ENCODE measurements around the gene NACC2.

Gene NACC2

GRCh38 chr9:136118320-136119060, 23.4 kb upstream of the NACC2 start, which contains the start of gene TMEM250:
TSS of gene TMEM250 (minus strand) at chr9:136118875. CDS start at chr9:136116900, 1,975 bp downstream.
- Mint-ChIP-seq H3K27ac (peak within 1 kb of the TSS; percentile 79), H3K27me3 (no peaks in the 10 kb centered on the region), H3K36me3 (no peaks in the 10 kb centered on the region), H3K4me3 (peak within 1 kb of the TSS; percentile 83), H3K9me3 (no peaks in the 10 kb centered on the region), H3K4me1 (peaks cover 12% of the 10 kb centered on the region)
- ATAC-seq, result peak; percentile 93

- H3K27me3 Mint-ChIP-seq, result no peaks in the 10 kb centered on the region
- H3K27ac Mint-ChIP-seq, result peak overlapping the region; percentile 64
- H3K36me3 Mint-ChIP-seq, result no peaks in the 10 kb centered on the region
- ATAC-seq, result peak; percentile 28
- no peaks in the 10 kb centered on the region for H3K9me3 Mint-ChIP-seq
- peaks cover 6% of the 10 kb centered on the region for H3K4me1 Mint-ChIP-seq
- peak overlapping the region; percentile 80 for H3K4me3 Mint-ChIP-seq
Observed at GRCh38 chr9:136117916-136118319, 22.8 kb upstream of the NACC2 start.

- peak overlapping the region; percentile 80 for H3K4me3 Mint-ChIP-seq
- peaks cover under 1% of the 10 kb centered on the region for H3K4me1 Mint-ChIP-seq
- peak overlapping the region; percentile 64 for H3K27ac Mint-ChIP-seq
- no peaks in the 10 kb centered on the region for H3K27me3 Mint-ChIP-seq
- peak; percentile 24 for ATAC-seq
- H3K9me3 Mint-ChIP-seq, result no peaks in the 10 kb centered on the region
- H3K36me3 Mint-ChIP-seq, result no peaks in the 10 kb centered on the region
Observed at GRCh38 chr9:136117291-136117915, 22.3 kb upstream of the NACC2 start.

GRCh38 chr9:136116360-136117098, 21.4 kb upstream of the NACC2 start:
- ATAC-seq, result no peak
- Mint-ChIP-seq H3K4me3 (peak overlapping the region; percentile 80), H3K4me1 (peaks cover 7% of the 10 kb centered on the region), H3K36me3 (no peaks in the 10 kb centered on the region), H3K27ac (no peak overlapping the region), H3K27me3 (no peaks in the 10 kb centered on the region), H3K9me3 (no peaks in the 10 kb centered on the region)

- Mint-ChIP-seq H3K9me3 (no peaks in the 10 kb centered on the region), H3K27ac (no peak overlapping the region), H3K4me1 (peaks cover 13% of the 10 kb centered on the region), H3K4me3 (no peak overlapping the region), H3K27me3 (no peaks in the 10 kb centered on the region), H3K36me3 (no peaks in the 10 kb centered on the region)
- no peak for ATAC-seq
Observed at GRCh38 chr9:136115641-136116359, 20.7 kb upstream of the NACC2 start.

- no peak overlapping the region for H3K27ac Mint-ChIP-seq
- ATAC-seq, result no peak
- H3K4me3 Mint-ChIP-seq, result no peak overlapping the region
- no peaks in the 10 kb centered on the region for H3K36me3 Mint-ChIP-seq
- no peaks in the 10 kb centered on the region for H3K27me3 Mint-ChIP-seq
- H3K4me1 Mint-ChIP-seq, result peaks cover 19% of the 10 kb centered on the region
- no peaks in the 10 kb centered on the region for H3K9me3 Mint-ChIP-seq
Observed at GRCh38 chr9:136115206-136115605, 20.1 kb upstream of the NACC2 start.

GRCh38 chr9:136114610-136115009, 19.5 kb upstream of the NACC2 start:
- Mint-ChIP-seq H3K9me3 (no peaks in the 10 kb centered on the region), H3K4me1 (peaks cover 25% of the 10 kb centered on the region), H3K27ac (no peak overlapping the region), H3K4me3 (no peak overlapping the region), H3K27me3 (no peaks in the 10 kb centered on the region), H3K36me3 (no peaks in the 10 kb centered on the region)
- no peak for ATAC-seq

- H3K9me3 Mint-ChIP-seq, result no peaks in the 10 kb centered on the region
- peaks cover 40% of the 10 kb centered on the region for H3K4me1 Mint-ChIP-seq
- no peaks in the 10 kb centered on the region for H3K36me3 Mint-ChIP-seq
- H3K27ac Mint-ChIP-seq, result no peak overlapping the region
- H3K4me3 Mint-ChIP-seq, result no peak overlapping the region
- ATAC-seq, result no peak
- H3K27me3 Mint-ChIP-seq, result no peaks in the 10 kb centered on the region
Observed at GRCh38 chr9:136112541-136112940, 17.5 kb upstream of the NACC2 start.

- peaks cover 47% of the 10 kb centered on the region for H3K4me1 Mint-ChIP-seq
- H3K9me3 Mint-ChIP-seq, result no peaks in the 10 kb centered on the region
- ATAC-seq, result no peak
- peak overlapping the region; percentile 69 for H3K27ac Mint-ChIP-seq
- H3K27me3 Mint-ChIP-seq, result no peaks in the 10 kb centered on the region
- H3K36me3 Mint-ChIP-seq, result no peaks in the 10 kb centered on the region
- H3K4me3 Mint-ChIP-seq, result no peak overlapping the region
Observed at GRCh38 chr9:136111910-136112309, 16.8 kb upstream of the NACC2 start.

- Mint-ChIP-seq H3K36me3 (no peaks in the 10 kb centered on the region), H3K9me3 (no peaks in the 10 kb centered on the region), H3K4me3 (peak overlapping the region; percentile 67), H3K27ac (peak overlapping the region; percentile 69), H3K27me3 (no peaks in the 10 kb centered on the region), H3K4me1 (peaks cover 54% of the 10 kb centered on the region)
- ATAC-seq, result no peak
Observed at GRCh38 chr9:136111190-136111589, 16.1 kb upstream of the NACC2 start.

GRCh38 chr9:136110082-136111061, 15.3 kb upstream of the NACC2 start:
- no peaks in the 10 kb centered on the region for H3K27me3 Mint-ChIP-seq
- no peaks in the 10 kb centered on the region for H3K9me3 Mint-ChIP-seq
- H3K27ac Mint-ChIP-seq, result peak overlapping the region; percentile 85
- peak overlapping the region; percentile 80 for H3K4me3 Mint-ChIP-seq
- ATAC-seq, result no peak
- H3K4me1 Mint-ChIP-seq, result peaks cover 61% of the 10 kb centered on the region
- no peaks in the 10 kb centered on the region for H3K36me3 Mint-ChIP-seq

- no peaks in the 10 kb centered on the region for H3K9me3 Mint-ChIP-seq
- H3K27ac Mint-ChIP-seq, result peak overlapping the region; percentile 85
- peak; percentile 94 for ATAC-seq
- H3K4me3 Mint-ChIP-seq, result peak overlapping the region; percentile 80
- no peaks in the 10 kb centered on the region for H3K36me3 Mint-ChIP-seq
- H3K27me3 Mint-ChIP-seq, result no peaks in the 10 kb centered on the region
- peaks cover 61% of the 10 kb centered on the region for H3K4me1 Mint-ChIP-seq
Observed at GRCh38 chr9:136109351-136110081, 14.4 kb upstream of the NACC2 start.

- peak overlapping the region; percentile 85 for H3K27ac Mint-ChIP-seq
- peaks cover 4% of the 10 kb centered on the region for H3K27me3 Mint-ChIP-seq
- H3K9me3 Mint-ChIP-seq, result no peaks in the 10 kb centered on the region
- no peaks in the 10 kb centered on the region for H3K36me3 Mint-ChIP-seq
- ATAC-seq, result no peak
- H3K4me1 Mint-ChIP-seq, result peaks cover 61% of the 10 kb centered on the region
- peak overlapping the region; percentile 80 for H3K4me3 Mint-ChIP-seq
Observed at GRCh38 chr9:136108648-136109266, 13.7 kb upstream of the NACC2 start.
